WERI-Rb-1 (cell line): ENCODE results near the gene HBS1L.
A peak's percentile ranks its signal among the peaks of the same experiment; 100 is the strongest.

Experiments
- DNase-seq: peaks from one replicate; pipeline ENCODE4 v3.0.0-alpha.2; 2020
- H3K27ac ChIP-seq: fragments of 250-450 bp; sonication (Bioruptor Pico); 2 replicates; pipeline ENCODE4 v1.5.1; 2020; ENCODE audit warnings: mild to moderate bottlenecking, moderate library complexity
- H3K27me3 ChIP-seq: fragments of 250-450 bp; sonication (Bioruptor Pico); 2 replicates; pipeline ENCODE4 v1.5.1; 2021; ENCODE audit warnings: mild to moderate bottlenecking, low read depth, moderate library complexity; ENCODE audit not compliant: insufficient read depth, severe bottlenecking
- H3K36me3 ChIP-seq: fragments of 250-450 bp; sonication (Bioruptor Pico); 2 replicates; pipeline ENCODE4 v1.5.1; 2020; ENCODE audit warnings: mild to moderate bottlenecking, moderate library complexity
- H3K4me3 ChIP-seq: 2 replicates; pipeline ENCODE4 v1.5.1; 2011; ENCODE audit warnings: low read depth, mild to moderate bottlenecking, control low read depth, low read length
- H3K9me3 ChIP-seq: fragments of 250-450 bp; sonication (Bioruptor Pico); 2 replicates; pipeline ENCODE4 v1.5.1; 2021; ENCODE audit warnings: mild to moderate bottlenecking, moderate library complexity; ENCODE audit not compliant: severe bottlenecking
- TF ChIP-seq, protein P1 (sequence below): IDR thresholded peaks from 2 replicates; pipeline ENCODE4 v1.5.1; 2011; ENCODE audit warnings: low read depth, mild to moderate bottlenecking, control low read depth, inconsistent platforms, low read length

The HBS1L gene

DNA sequence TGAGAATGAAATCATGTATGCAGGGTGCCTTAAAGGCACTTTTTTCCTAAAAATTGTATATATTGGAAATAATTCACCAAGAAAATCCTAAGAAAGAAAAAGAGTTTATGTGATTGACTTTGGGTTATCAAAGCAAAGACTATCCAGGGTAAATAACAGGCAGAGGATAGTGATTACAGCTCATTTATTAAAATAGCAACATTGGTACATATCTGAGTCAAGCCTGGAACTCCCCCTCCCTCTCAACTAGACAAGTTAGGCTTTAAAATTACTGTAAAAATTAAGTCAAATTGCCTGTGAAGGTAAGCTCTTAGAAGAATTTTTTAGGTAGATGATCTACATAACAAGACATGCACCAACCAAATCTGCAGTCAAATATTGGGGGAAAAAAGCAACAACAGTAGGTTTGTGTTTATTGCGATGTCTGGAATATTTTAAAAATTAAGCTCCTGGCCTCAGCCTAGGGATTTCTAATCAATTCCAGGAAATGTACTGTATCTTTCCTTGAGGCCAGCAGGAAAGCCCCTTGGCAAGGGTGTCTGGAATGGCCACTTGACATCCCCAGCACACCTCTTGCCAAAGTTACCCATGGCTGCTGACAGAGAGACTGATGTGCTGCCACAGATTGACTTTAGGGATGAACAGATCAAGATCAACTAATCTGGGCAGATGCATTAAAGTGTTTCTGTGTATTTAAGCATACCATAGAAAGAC lies 31.2 kb upstream of the HBS1L start:
- Histone ChIP-seq H3K9me3 (no peaks in the 10 kb centered on the region), H3K36me3 (no peaks in the 10 kb centered on the region), H3K27me3 (no peaks in the 10 kb centered on the region), H3K27ac (no peak overlapping the region), H3K4me3 (no peak overlapping the region)
- no peak for DNase-seq
- TF ChIP-seq, protein P1, sequence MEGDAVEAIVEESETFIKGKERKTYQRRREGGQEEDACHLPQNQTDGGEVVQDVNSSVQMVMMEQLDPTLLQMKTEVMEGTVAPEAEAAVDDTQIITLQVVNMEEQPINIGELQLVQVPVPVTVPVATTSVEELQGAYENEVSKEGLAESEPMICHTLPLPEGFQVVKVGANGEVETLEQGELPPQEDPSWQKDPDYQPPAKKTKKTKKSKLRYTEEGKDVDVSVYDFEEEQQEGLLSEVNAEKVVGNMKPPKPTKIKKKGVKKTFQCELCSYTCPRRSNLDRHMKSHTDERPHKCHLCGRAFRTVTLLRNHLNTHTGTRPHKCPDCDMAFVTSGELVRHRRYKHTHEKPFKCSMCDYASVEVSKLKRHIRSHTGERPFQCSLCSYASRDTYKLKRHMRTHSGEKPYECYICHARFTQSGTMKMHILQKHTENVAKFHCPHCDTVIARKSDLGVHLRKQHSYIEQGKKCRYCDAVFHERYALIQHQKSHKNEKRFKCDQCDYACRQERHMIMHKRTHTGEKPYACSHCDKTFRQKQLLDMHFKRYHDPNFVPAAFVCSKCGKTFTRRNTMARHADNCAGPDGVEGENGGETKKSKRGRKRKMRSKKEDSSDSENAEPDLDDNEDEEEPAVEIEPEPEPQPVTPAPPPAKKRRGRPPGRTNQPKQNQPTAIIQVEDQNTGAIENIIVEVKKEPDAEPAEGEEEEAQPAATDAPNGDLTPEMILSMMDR: no peak

DNA sequence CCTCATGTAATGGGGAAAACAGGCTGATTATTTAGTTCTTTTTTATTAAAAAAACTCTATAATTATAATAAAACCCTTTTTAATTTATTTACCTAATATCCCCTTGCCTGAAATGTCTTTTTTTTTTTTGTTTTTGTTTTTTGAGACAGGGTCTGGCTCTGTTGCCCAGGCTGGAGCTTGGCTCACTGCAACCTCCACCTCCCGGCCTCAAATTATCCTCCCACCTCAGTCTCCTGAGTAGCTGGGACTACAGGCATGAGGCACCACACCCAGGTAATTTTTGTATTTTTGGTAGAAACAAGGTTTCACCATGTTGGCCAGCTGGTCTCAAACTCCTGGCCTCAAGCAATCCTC lies 30.3 kb upstream of the HBS1L start:
- TF ChIP-seq, protein P1: no peak
- Histone ChIP-seq H3K27ac (no peak overlapping the region), H3K27me3 (no peaks in the 10 kb centered on the region), H3K4me3 (no peak overlapping the region), H3K36me3 (no peaks in the 10 kb centered on the region), H3K9me3 (no peaks in the 10 kb centered on the region)
- no peak for DNase-seq

DNA sequence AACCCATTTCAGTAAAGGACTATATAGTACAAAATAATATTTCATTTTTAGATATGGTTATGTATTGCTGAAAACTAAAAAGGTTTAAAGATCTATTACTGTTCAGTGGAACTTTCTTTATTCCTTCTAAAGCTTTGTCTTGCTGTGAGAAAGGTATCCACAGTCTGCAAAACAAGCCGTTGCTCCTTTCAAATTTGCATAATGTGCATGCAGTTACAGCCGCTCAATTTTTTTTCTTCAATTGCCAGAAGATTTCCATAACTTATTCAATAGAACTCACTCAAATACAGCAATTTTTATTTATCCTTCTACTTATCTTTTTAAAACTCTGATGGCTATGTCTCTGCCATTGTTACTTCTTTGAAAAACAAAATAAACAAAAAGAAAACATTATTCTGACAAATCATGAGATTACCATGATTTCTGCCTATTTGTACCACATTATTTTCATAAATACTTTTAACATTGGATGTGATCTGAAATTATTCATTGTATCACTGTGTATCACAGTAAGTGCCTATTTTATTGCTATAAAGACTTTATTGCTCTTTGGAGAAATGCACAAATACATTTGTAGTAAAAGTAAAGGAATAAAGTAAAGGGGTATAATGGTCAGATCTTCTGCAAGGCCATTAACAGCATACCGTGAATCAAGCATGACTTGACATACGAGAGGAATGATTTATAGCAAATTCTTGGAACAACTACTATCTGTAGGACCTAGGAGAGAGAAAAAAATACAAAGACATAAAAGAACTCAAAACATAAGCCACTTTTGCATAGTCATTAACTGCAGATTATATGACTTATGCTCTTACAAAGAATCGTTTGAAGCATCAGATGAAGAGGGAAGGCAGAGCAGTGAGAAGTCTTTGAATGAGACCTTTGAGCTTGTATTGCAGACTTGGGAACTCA lies 29.6 kb upstream of the HBS1L start:
- Histone ChIP-seq H3K36me3 (no peaks in the 10 kb centered on the region), H3K4me3 (no peak overlapping the region), H3K9me3 (no peaks in the 10 kb centered on the region), H3K27ac (no peak overlapping the region), H3K27me3 (no peaks in the 10 kb centered on the region)
- TF ChIP-seq, protein P1: no peak
- DNase-seq: no peak

DNA sequence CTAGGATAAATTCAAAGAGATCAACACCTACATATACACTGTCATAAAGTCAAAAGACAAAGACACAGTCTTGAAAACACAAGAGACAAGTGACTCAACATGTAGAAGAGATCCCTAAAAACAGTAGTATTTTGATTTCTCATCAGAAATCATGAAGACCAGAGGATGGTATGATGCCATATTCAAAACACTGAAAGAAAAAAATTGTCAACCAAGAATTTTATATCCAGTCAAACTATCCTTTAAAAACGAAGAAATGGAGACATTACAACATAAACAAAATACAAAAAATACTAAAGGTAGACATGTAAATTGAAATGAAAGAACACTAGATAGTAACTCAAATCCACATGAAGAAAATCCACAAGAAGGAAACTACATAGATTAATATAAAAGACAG lies 27.3 kb upstream of the HBS1L start:
- TF ChIP-seq, protein P1: no peak
- no peaks in the 10 kb centered on the region for H3K36me3 ChIP-seq
- no peaks in the 10 kb centered on the region for H3K27me3 ChIP-seq
- H3K9me3 ChIP-seq: no peaks in the 10 kb centered on the region
- no peak overlapping the region for H3K4me3 ChIP-seq
- H3K27ac ChIP-seq: no peak overlapping the region
- no peak for DNase-seq

DNA sequence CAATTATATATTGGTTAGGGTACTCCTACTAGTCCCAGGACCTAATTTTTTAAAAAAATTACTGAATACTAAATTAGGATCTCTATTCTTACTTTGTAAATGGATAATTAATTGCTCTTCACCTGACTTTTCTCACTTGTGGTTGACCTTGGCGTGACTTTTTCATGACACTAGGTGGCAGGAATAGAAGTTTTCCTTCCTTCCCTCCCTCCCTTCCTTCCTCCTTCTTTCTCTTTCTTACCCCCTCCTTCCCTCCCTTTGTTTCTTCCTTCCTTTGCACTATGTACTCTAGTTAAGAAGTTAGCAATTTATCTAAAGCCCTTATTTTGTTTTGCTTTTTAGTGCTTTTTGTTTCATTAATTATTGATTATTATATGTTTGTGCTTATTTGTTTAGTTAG lies 20.4 kb upstream of the HBS1L start:
- Histone ChIP-seq H3K36me3 (no peaks in the 10 kb centered on the region), H3K27me3 (no peaks in the 10 kb centered on the region), H3K9me3 (no peaks in the 10 kb centered on the region), H3K4me3 (no peak overlapping the region), H3K27ac (no peak overlapping the region)
- TF ChIP-seq, protein P1: 0 out of 2 replicates have a peak, but pooled peaks have one; percentile 5
- DNase-seq: no peak
